B cell (primary cell): ENCODE results near the gene EBP. TPM values are rescaled to one million over a fixed set of nuclear protein-coding genes. Genes with fewer than 3 reads are reported as not detected.

Source experiments
- ATAC-seq: fragments of 200-7000 bp; cut with Tn5 transposase; one replicate; pipeline ENCODE4 v1.10.0; 2021; ENCODE audit warnings: low read depth, mild to moderate bottlenecking, moderate number of reproducible peaks, moderate library complexity
- CTCF ChIA-PET: fragments of 350-600 bp; sonication (Branson Sonifier 250); formaldehyde crosslinking; loops from one replicate; lab custom pipeline; 2021; ENCODE audit warnings: antibody characterized with exemption, inconsistent platforms; lab: Charles Lee
- POLR2A ChIA-PET: fragments of 350-600 bp; sonication (Branson Sonifier 250); formaldehyde crosslinking; loops from one replicate; lab custom pipeline; 2021; ENCODE audit warnings: antibody characterized with exemption; lab: Charles Lee
- DNase-seq: peaks from one replicate; pipeline ENCODE4 v3.0.0; 2013
- H2AFZ ChIP-seq: 2 replicates; pipeline ENCODE4 v1.6.1; 2012; ENCODE audit warnings: mild to moderate bottlenecking, low read depth, low read length; ENCODE audit not compliant: insufficient read depth, poor library complexity, severe bottlenecking
- H3K27ac ChIP-seq, 2 donors: 1 replicate in 1 of 2; 2 replicates in 1 of 2; pipeline ENCODE4 v1.5.1; 2012 to 2013; ENCODE audit warnings: low read length in 2 of 2, mild to moderate bottlenecking in 2 of 2, moderate library complexity in 1 of 2
- H3K27me3 ChIP-seq, 4 experiments: fragments of 200-600 bp in 1 of 4; sonication (generic) in 1 of 4; replicated peaks in 1 of 4; 1 replicate in 2 of 4; 2 replicates in 2 of 4; pipeline versions ENCODE4 v1.6.1 to v1.7.0; 2013 to 2016; ENCODE audit warnings: low read length in 3 of 4, mild to moderate bottlenecking in 2 of 4, mixed read lengths in 1 of 4, moderate library complexity in 1 of 4; ENCODE audit not compliant: insufficient read depth in 4 of 4, control insufficient read depth in 3 of 4; ENCODE audit errors: control extremely low read depth in 1 of 4
- H3K36me3 ChIP-seq, 2 experiments: replicated peaks in 1 of 2; 1 replicate in 1 of 2; 2 replicates in 1 of 2; pipeline versions ENCODE4 v1.6.1 to v1.7.1; 2013; ENCODE audit warnings: low read length in 1 of 2; ENCODE audit not compliant: insufficient read depth in 2 of 2, control insufficient read depth in 1 of 2; ENCODE audit errors: control extremely low read depth in 1 of 2, extremely low read depth in 1 of 2
- H3K4me1 ChIP-seq, 2 donors: fragments of 200-600 bp in 1 of 2; sonication (generic) in 1 of 2; 1 replicate in 1 of 2; 2 replicates in 1 of 2; pipeline versions ENCODE4 v1.5.1 to v1.6.1; 2013 to 2017; ENCODE audit warnings: low read length in 2 of 2; ENCODE audit not compliant: control insufficient read depth in 2 of 2, insufficient read depth in 2 of 2
- H3K4me2 ChIP-seq: replicated peaks from 2 replicates; pipeline ENCODE3; 2012; ENCODE audit warnings: mild to moderate bottlenecking, low read depth, low read length; ENCODE audit not compliant: poor library complexity, severe bottlenecking
- H3K4me3 ChIP-seq, 5 experiments: fragments of 200-600 bp in 1 of 5; sonication (generic) in 1 of 5; 1 replicate in 3 of 5; 2 replicates in 2 of 5; pipeline versions ENCODE4 v1.5.1 to v1.7.0; 2011 to 2016; ENCODE audit warnings: low read length in 4 of 5, mild to moderate bottlenecking in 4 of 5, low read depth in 2 of 5, control low read depth in 1 of 5, moderate library complexity in 1 of 5; ENCODE audit not compliant: insufficient read depth in 1 of 5; ENCODE audit errors: control extremely low read depth in 1 of 5, extremely low read depth in 1 of 5
- H3K79me2 ChIP-seq: fragments of 200-600 bp; sonication (generic); one replicate; pipeline ENCODE4 v1.6.0; 2016; ENCODE audit warnings: low read length; ENCODE audit not compliant: control insufficient read depth, insufficient read depth
- H3K9ac ChIP-seq: fragments of 200-600 bp; sonication (generic); 2 replicates; pipeline ENCODE4 v1.6.1; 2017; ENCODE audit warnings: mild to moderate bottlenecking, low read length, moderate library complexity
- H3K9me3 ChIP-seq, 3 donors: one replicate each; pipeline versions ENCODE4 v1.6.1 to v1.7.1; 2013; ENCODE audit warnings: low read length in 2 of 3; ENCODE audit not compliant: control insufficient read depth in 2 of 3, insufficient read depth in 1 of 3; ENCODE audit errors: control extremely low read depth in 1 of 3
- H4K20me1 ChIP-seq: 2 replicates; pipeline ENCODE4 v1.6.0; 2012; ENCODE audit warnings: mild to moderate bottlenecking, low read length; ENCODE audit not compliant: insufficient read depth, control insufficient read depth, poor library complexity, severe bottlenecking
- H3K27ac Mint-ChIP-seq: one replicate; pipeline ENCODE4 v1.8.0; 2021; ENCODE audit warnings: mixed read lengths
- H3K27me3 Mint-ChIP-seq: one replicate; pipeline ENCODE4 v1.8.0; 2021; ENCODE audit warnings: mixed read lengths
- H3K4me1 Mint-ChIP-seq: one replicate; pipeline ENCODE4 v1.8.0; 2021; ENCODE audit warnings: mixed read lengths
- H3K4me3 Mint-ChIP-seq: one replicate; pipeline ENCODE4 v1.8.0; 2021; ENCODE audit warnings: mixed read lengths
- H3K9me3 Mint-ChIP-seq: one replicate; pipeline ENCODE4 v1.8.0; 2022; ENCODE audit warnings: mixed read lengths; ENCODE audit not compliant: insufficient read depth
- CTCF ChIP-seq: fragments of 200-600 bp; IDR thresholded peaks from one replicate; pipeline ENCODE4 v1.8.0; 2022; ENCODE audit warnings: antibody characterized with exemption, mild to moderate bottlenecking
- EZH2 ChIP-seq: IDR thresholded peaks from 2 replicates; pipeline ENCODE4 v1.6.1; 2012; ENCODE audit warnings: borderline replicate concordance, low read depth, mild to moderate bottlenecking, moderate library complexity, low read length; ENCODE audit not compliant: insufficient read depth, poor library complexity, severe bottlenecking
- WGBS: methylation state at CpG from one replicate; pipeline ENCODE4 v1.1.5; 2013; ENCODE audit warnings: missing lambda C conversion rate; ENCODE audit not compliant: insufficient coverage; 5-methylcytosine and 5-hydroxymethylcytosine counted together
- intact Hi-C: fragments of 100-400 bp; cut with micrococcal nuclease; formaldehyde crosslinking; loops from one replicate; pipeline ENCODE4 v1.10.0; 2022
- polyA plus RNA-seq: library from polyadenylated mRNA; depleted of rRNA; stranded (reverse); fragments of >200 nt; gene quantifications from 2 replicates; pipeline ENCODE4 v1.2.3, GENCODE V29; 2012
- total RNA-seq, 2 donors: library from RNA; stranded (reverse); fragments of 120-200 nt in 1 of 2; gene quantifications; 1 replicate in 1 of 2; 2 replicates in 1 of 2; pipeline versions ENCODE4 v1.2.3 to v1.2.4, GENCODE V29; 2013 to 2022

Gene EBP
- total and polyA plus RNA-seq, 2 donors (not counting 1 experiment from before 2014, with no cell fraction given): 27.9 to 60.8 TPM

- H4K20me1 ChIP-seq: no peaks in the 10 kb centered on the region
- no peak overlapping the region for H3K4me2 ChIP-seq
- H3K27ac ChIP-seq: no peak overlapping the region
- ChIA-PET CTCF (no interaction called here), POLR2A (interaction anchor here (0.7 kb wide), 1 partner anchor 1854 kb away, joined by 6 read pairs; no protein-coding TSS in a partner anchor)
- H3K4me1 ChIP-seq: no peaks in the 10 kb centered on the region
- no peak overlapping the region for H2AFZ ChIP-seq
- Mint-ChIP-seq H3K9me3 (no peaks in the 10 kb centered on the region), H3K4me1 (no peaks in the 10 kb centered on the region), H3K27me3 (no peaks in the 10 kb centered on the region), H3K4me3 (no peak overlapping the region), H3K27ac (no peak overlapping the region)
- ATAC-seq (no peak), DNase-seq (no peak)
- no peaks in the 10 kb centered on the region for H3K27me3 ChIP-seq
- WGBS: no CpG with 5 or more reads among the region's 4 CpGs
- no peak for TF ChIP-seq EZH2
- TF ChIP-seq CTCF: no peak
- peaks cover 0 to 29% of the 10 kb centered on the region in 2 experiments for H3K36me3 ChIP-seq
- intact Hi-C loops: no loop called here
- no peaks in the 10 kb centered on the region for H3K9me3 ChIP-seq
- no peaks in the 10 kb centered on the region for H3K79me2 ChIP-seq
- H3K4me3 ChIP-seq: no peak overlapping the region
- no peak overlapping the region for H3K9ac ChIP-seq
Measured at GRCh38 chrX:48558271-48558670, 36.7 kb downstream of the EBP start.

GRCh38 chrX:48559636-48560035, 38.0 kb downstream of the EBP start:
- Mint-ChIP-seq H3K9me3 (no peaks in the 10 kb centered on the region), H3K4me3 (no peak overlapping the region), H3K4me1 (no peaks in the 10 kb centered on the region), H3K27ac (no peak overlapping the region), H3K27me3 (no peaks in the 10 kb centered on the region)
- TF ChIP-seq CTCF: no peak
- no peak for TF ChIP-seq EZH2
- H3K4me3 ChIP-seq: no peak overlapping the region
- CTCF ChIA-PET: no interaction called here
- POLR2A ChIA-PET: no interaction called here
- H3K4me1 ChIP-seq: no peaks in the 10 kb centered on the region
- ATAC-seq (no peak), DNase-seq (no peak)
- no peak overlapping the region for H2AFZ ChIP-seq
- no peaks in the 10 kb centered on the region for H3K27me3 ChIP-seq
- no peak overlapping the region for H3K9ac ChIP-seq
- H3K27ac ChIP-seq: no peak overlapping the region
- no peaks in the 10 kb centered on the region for H4K20me1 ChIP-seq
- H3K9me3 ChIP-seq: no peaks in the 10 kb centered on the region
- intact Hi-C loops: no loop called here
- 93% methylated on average over 21 of the region's 24 CpGs for WGBS
- H3K36me3 ChIP-seq: peaks cover 0 to 28% of the 10 kb centered on the region in 2 experiments
- no peaks in the 10 kb centered on the region for H3K79me2 ChIP-seq
- no peak overlapping the region for H3K4me2 ChIP-seq
